AG04449 (cell line): ENCODE results near the gene PAPSS1.

Experiments used
- CTCF ChIA-PET: fragments of 350-600 bp; formaldehyde crosslinking; extraction: SDS; loops from one replicate; lab custom pipeline; 2021; ENCODE audit warnings: antibody characterized with exemption; lab: Yijun Ruan, JAX
- POLR2A ChIA-PET: fragments of 400-600, 350-600 bp; formaldehyde crosslinking; extraction: SDS; loops from one replicate; lab custom pipeline; 2020; ENCODE audit warnings: antibody characterized with exemption, inconsistent platforms; lab: Yijun Ruan, JAX
- DNase-seq: peaks from one replicate; pipeline ENCODE4 v3.0.0-alpha.2; 2010; ENCODE audit warnings: low read depth, low spot score
- H3K4me3 ChIP-seq: 2 replicates; pipeline ENCODE4 v1.5.1; 2011; ENCODE audit warnings: low read depth, mild to moderate bottlenecking, control low read depth, low read length
- TF ChIP-seq, protein P1 (sequence below): IDR thresholded peaks from one replicate; pipeline ENCODE4 v1.5.1; 2011; ENCODE audit warnings: mild to moderate bottlenecking, moderate library complexity, low read length, control low read depth, inconsistent platforms; ENCODE audit not compliant: insufficient read depth; ENCODE audit errors: missing control alignments

The PAPSS1 gene

GRCh38 chr4:107572281-107572680, 147.8 kb downstream of the PAPSS1 start:
- ChIA-PET POLR2A (no interaction called here), CTCF (no interaction called here)

DNA sequence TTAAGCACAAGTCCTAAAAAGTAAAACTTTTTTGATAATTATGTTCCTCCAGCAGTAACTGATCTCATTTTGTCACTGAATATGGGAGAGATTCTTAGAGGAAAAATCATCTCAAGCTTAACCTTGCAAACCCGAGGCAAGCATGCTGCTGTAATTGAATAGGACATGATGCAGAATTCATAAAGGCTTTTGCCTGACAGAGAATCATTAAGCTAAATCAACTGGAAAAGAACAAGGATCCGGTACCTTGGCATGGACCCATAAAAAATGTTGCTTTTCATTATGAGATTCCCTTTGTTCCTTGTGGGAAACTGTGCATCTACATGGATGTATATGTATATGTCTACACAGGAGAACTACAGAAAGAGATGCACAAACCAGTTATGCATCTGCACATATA, 149.1 kb downstream of the PAPSS1 start:
- ChIA-PET CTCF (no interaction called here), POLR2A (no interaction called here)
- no peak overlapping the region for H3K4me3 ChIP-seq
- no peak for DNase-seq
- TF ChIP-seq, protein P1, sequence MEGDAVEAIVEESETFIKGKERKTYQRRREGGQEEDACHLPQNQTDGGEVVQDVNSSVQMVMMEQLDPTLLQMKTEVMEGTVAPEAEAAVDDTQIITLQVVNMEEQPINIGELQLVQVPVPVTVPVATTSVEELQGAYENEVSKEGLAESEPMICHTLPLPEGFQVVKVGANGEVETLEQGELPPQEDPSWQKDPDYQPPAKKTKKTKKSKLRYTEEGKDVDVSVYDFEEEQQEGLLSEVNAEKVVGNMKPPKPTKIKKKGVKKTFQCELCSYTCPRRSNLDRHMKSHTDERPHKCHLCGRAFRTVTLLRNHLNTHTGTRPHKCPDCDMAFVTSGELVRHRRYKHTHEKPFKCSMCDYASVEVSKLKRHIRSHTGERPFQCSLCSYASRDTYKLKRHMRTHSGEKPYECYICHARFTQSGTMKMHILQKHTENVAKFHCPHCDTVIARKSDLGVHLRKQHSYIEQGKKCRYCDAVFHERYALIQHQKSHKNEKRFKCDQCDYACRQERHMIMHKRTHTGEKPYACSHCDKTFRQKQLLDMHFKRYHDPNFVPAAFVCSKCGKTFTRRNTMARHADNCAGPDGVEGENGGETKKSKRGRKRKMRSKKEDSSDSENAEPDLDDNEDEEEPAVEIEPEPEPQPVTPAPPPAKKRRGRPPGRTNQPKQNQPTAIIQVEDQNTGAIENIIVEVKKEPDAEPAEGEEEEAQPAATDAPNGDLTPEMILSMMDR: no peak

More at GRCh38 chr4:107572281-107572680, 147.8 kb downstream of the PAPSS1 start:
- no peak overlapping the region for H3K4me3 ChIP-seq
- TF ChIP-seq, protein P1: no peak
- DNase-seq: no peak

GRCh38 chr4:107564326-107564725, 155.7 kb downstream of the PAPSS1 start:
- H3K4me3 ChIP-seq: no peak overlapping the region
- ChIA-PET POLR2A (no interaction called here), CTCF (no interaction called here)
- TF ChIP-seq, protein P1: no peak
- no peak for DNase-seq
